ENCODE measurements around the gene MED12L. TPM values are rescaled to one million over a fixed set of nuclear protein-coding genes. Genes with fewer than 3 reads are reported as not detected.

The MED12L gene
- total and polyA plus RNA-seq, 10 of the 15 experiments (the other 5 are each of a cell fraction or from before 2014, with no cell fraction given) = 0.01 to 0.06 (median 0.03) TPM; not detected in 2

GRCh38 chr3:151133175-151133574 lies 47.7 kb downstream of the MED12L start:
- SMC1A ChIA-PET (ENCODE audit: uncharacterized antibody, unreplicated experiment) = interaction anchor here (1.3 kb wide), 1 partner anchor 9 kb away, joined by 3 read pairs; no protein-coding TSS in a partner anchor
- BruUV-seq (replicated peaks) = no TSS peak
- Histone ChIP-seq H3K36me3 (ENCODE audit: control insufficient read depth in 2 of 2, insufficient read depth in 2 of 2, low read length in 1 of 2) (no peaks in the 10 kb centered on the region), H3K9me3 (replicated peaks; ENCODE audit: control insufficient read depth, insufficient read depth, low read length) (no peaks in the 10 kb centered on the region), H3K27ac (ENCODE audit: control insufficient read depth, insufficient read depth) (no peak overlapping the region), H3K27me3 (replicated peaks in 1 of 2; ENCODE audit: control insufficient read depth in 2 of 2, insufficient read depth in 2 of 2, low read length in 1 of 2) (no peaks in the 10 kb centered on the region; a peak in 2 of 4 replicates), H3K4me3 (no peak overlapping the region), H3K79me2 (ENCODE audit: control insufficient read depth, insufficient read depth, low read length) (no peaks in the 10 kb centered on the region), H3K4me2 (ENCODE audit: control insufficient read depth, insufficient read depth) (no peak overlapping the region), H3K9ac (ENCODE audit: control insufficient read depth, insufficient read depth, low read length) (no peak overlapping the region), H3K4me1 (ENCODE audit: control insufficient read depth, insufficient read depth, low read length) (no peaks in the 10 kb centered on the region), H4K20me1 (ENCODE audit: control insufficient read depth, insufficient read depth) (no peaks in the 10 kb centered on the region), H2AFZ (ENCODE audit: control insufficient read depth, low read depth, low read length) (no peak overlapping the region)
- WGBS (ENCODE audit: insufficient coverage, insufficient replicate concordance, low lambda C conversion rate, missing lambda C conversion rate) = 16% methylated on average over 3 of the region's 3 CpGs
- RAD21 ChIA-PET (ENCODE audit: unreplicated experiment) = interaction anchor here (0.6 kb wide), 1 partner anchor 1081 kb away, joined by 4 read pairs; no protein-coding TSS in a partner anchor
- FAIRE-seq (no peak), ATAC-seq (no peak), DNase-seq (ENCODE audit: low read depth, low spot score) (no peak)
- in situ Hi-C loops (cut with MboI) (loop anchor here (25.0 kb wide), 1 partner anchor 596 kb away; the partner anchor contains the start of genes EIF2A and SERP1), intact Hi-C loops (cut with micrococcal nuclease; ENCODE audit: unreplicated experiment) (no loop called here)
- CTCF ChIA-PET = interaction anchor here (0.8 to 1.7 kb wide), 2 partner anchors 9 to 368 kb away, joined by 3 read pairs; no protein-coding TSS in a partner anchor
- POLR2A ChIA-PET = no interaction called here
- TF ChIP-seq, protein P1, sequence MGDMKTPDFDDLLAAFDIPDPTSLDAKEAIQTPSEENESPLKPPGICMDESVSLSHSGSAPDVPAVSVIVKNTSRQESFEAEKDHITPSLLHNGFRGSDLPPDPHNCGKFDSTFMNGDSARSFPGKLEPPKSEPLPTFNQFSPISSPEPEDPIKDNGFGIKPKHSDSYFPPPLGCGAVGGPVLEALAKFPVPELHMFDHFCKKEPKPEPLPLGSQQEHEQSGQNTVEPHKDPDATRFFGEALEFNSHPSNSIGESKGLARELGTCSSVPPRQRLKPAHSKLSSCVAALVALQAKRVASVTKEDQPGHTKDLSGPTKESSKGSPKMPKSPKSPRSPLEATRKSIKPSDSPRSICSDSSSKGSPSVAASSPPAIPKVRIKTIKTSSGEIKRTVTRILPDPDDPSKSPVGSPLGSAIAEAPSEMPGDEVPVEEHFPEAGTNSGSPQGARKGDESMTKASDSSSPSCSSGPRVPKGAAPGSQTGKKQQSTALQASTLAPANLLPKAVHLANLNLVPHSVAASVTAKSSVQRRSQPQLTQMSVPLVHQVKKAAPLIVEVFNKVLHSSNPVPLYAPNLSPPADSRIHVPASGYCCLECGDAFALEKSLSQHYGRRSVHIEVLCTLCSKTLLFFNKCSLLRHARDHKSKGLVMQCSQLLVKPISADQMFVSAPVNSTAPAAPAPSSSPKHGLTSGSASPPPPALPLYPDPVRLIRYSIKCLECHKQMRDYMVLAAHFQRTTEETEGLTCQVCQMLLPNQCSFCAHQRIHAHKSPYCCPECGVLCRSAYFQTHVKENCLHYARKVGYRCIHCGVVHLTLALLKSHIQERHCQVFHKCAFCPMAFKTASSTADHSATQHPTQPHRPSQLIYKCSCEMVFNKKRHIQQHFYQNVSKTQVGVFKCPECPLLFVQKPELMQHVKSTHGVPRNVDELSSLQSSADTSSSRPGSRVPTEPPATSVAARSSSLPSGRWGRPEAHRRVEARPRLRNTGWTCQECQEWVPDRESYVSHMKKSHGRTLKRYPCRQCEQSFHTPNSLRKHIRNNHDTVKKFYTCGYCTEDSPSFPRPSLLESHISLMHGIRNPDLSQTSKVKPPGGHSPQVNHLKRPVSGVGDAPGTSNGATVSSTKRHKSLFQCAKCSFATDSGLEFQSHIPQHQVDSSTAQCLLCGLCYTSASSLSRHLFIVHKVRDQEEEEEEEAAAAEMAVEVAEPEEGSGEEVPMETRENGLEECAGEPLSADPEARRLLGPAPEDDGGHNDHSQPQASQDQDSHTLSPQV (IDR thresholded peaks at IDR 0.05) = no peak
- TF ChIP-seq ZBTB40 (IDR thresholded peaks at IDR 0.05; ENCODE audit: borderline replicate concordance) (no peak), SMAD5 (IDR thresholded peaks at IDR 0.05; ENCODE audit: low read depth) (no peak), CHD4 (IDR thresholded peaks at IDR 0.05) (no peak), E2F4 (IDR thresholded peaks at IDR 0.05; ENCODE audit: low read depth, low read length) (no peak)

Measured in GM12878 (cell line).